A204.1 (cell line): ENCODE results near the gene SPINK6.

ENCODE experiments used
- FAIRE-seq: peaks from 2 replicates; lab custom pipeline; 2012; peaks lifted over from hg19 to GRCh38; lab: Jason Lieb, UNC

The SPINK6 gene

GRCh38 chr5:148224117-148224742 lies 21.4 kb downstream of the SPINK6 start:
- FAIRE-seq, result no peak

- no peak for FAIRE-seq
Observed at GRCh38 chr5:148228392-148228984, 25.6 kb downstream of the SPINK6 start.

- no peak for FAIRE-seq
Observed at GRCh38 chr5:148229840-148230239, 27.0 kb downstream of the SPINK6 start.

- FAIRE-seq, result no peak
Observed at GRCh38 chr5:148230240-148230639, 27.4 kb downstream of the SPINK6 start.

- FAIRE-seq, result no peak
Observed at GRCh38 chr5:148237785-148238417, 35.1 kb downstream of the SPINK6 start.

- no peak for FAIRE-seq
Observed at GRCh38 chr5:148238418-148238794, 35.6 kb downstream of the SPINK6 start, which contains the start of gene MARCOL. Gene MARCOL, plus strand, starts transcription at chr5:148238525. Its CDS starts 73 bp downstream, at chr5:148238598.

DNA sequence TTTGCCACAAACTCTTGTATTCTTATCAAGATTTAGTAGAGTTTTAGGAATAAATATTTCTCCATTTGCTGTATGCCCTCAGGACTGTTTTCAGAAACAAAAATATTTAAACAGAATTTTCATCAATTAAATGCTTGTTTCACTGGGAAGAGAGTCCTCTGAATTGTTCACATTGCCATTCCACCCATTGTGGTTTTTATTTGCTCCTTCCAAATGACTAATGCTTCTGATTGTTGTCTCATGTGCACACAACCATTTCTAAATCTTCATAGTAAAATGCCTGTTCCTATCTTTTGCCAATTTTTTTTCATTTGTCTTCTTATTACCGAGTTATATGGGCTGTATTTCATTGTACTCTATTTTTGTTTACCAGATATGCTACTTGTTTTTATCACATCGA lies 46.1 kb downstream of the SPINK6 start:
- no peak for FAIRE-seq

DNA sequence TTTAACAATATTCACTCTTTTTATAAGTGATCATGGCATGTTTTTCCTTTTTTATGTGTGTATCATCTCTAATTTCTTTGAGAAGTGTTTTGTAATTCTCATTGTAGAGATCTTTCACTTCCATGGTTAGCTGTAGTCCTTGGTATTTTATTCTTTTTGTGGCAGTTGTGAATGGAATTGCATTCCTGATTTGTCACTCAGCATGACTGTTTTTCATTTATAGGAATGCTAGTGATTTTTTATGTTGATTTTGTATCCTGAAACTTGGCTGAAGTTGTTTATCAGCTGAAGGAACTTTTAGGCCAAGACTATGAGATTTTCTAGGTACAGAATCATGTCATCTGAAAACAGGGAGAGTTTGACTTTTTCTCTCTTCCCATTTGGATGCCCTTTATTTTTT lies 52.6 kb downstream of the SPINK6 start:
- FAIRE-seq, result no peak

DNA sequence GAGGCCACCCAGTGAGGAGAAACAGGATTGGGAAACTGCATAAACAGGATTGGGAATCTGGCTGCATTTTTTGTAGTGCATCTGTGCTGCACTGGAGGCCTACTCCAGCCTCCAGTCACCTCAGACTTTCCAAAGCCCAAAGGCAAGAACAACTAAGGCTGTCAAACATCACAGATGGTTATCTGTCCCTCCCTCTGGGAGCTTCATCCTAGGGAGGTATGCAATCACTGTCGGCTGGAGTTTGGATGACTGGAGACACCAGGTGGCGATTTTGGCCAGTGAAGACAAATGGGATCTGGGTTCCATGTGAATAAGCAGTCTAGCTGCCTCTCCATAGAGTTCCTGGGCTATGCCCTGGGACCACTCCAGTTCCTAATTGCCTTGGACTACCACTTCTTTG lies 56.4 kb downstream of the SPINK6 start:
- FAIRE-seq, result no peak

DNA sequence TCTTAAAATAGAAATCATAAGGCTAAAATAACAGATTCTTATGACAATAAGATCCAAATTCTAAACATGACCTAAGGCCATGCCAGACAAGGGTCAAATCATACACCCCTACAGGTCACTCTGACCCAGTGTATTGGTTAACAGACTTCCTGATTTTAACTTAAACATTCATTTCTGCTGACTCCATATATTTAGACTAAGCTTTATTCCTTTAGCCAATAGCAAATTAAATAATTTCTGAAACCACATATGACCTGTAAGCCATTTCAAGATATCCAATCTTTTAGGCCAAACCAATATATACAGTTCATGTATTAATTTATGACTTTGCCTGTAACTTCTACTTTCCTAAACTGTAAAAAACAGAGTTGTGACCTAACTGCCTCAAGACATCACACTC lies 58.4 kb downstream of the SPINK6 start:
- FAIRE-seq, result no peak
